BLaER1 treated with 17β-estradiol and CSF1 and Interleukin-3, amounts not matched to agents 10 nM and 100 nM (cell line): ENCODE data around the gene TTLL4.

Source experiments
- H3K27ac ChIP-seq, 11 experiments: shearing (Covaris generic); formaldehyde crosslinking; 2 replicates each; pipeline ENCODE4 v1.8.1; 2022
- H3K27me3 ChIP-seq, 11 experiments: shearing (Covaris generic); formaldehyde crosslinking; 2 replicates each; pipeline ENCODE4 v1.8.1; 2022
- H3K36me3 ChIP-seq, 11 experiments: shearing (Covaris generic); formaldehyde crosslinking; 2 replicates each; pipeline ENCODE4 v1.8.1; 2022
- H3K4me1 ChIP-seq, 10 experiments: shearing (Covaris generic); formaldehyde crosslinking; 2 replicates each; pipeline ENCODE4 v1.8.1; 2022
- H3K4me2 ChIP-seq, 11 experiments: shearing (Covaris generic); formaldehyde crosslinking; 2 replicates each; pipeline ENCODE4 v1.8.1; 2022
- H3K4me3 ChIP-seq, 10 experiments: shearing (Covaris generic); formaldehyde crosslinking; 2 replicates each; pipeline ENCODE4 v1.8.1; 2022
- H3K9ac ChIP-seq, 11 experiments: shearing (Covaris generic); formaldehyde crosslinking; 2 replicates each; pipeline ENCODE4 v1.8.1; 2022
- H3K9me3 ChIP-seq, 11 experiments: shearing (Covaris generic); formaldehyde crosslinking; replicated peaks in 1 of 11; 2 replicates each; pipeline ENCODE4 v1.8.1; 2022
- H4K20me1 ChIP-seq, 11 experiments: shearing (Covaris generic); formaldehyde crosslinking; 2 replicates each; pipeline ENCODE4 v1.8.1; 2022
- Cebpa-rat ChIP-seq, 11 experiments: shearing (Covaris generic); IDR thresholded peaks; 2 replicates each; pipeline ENCODE4 v1.8.1; 2022

TTLL4 gene

DNA sequence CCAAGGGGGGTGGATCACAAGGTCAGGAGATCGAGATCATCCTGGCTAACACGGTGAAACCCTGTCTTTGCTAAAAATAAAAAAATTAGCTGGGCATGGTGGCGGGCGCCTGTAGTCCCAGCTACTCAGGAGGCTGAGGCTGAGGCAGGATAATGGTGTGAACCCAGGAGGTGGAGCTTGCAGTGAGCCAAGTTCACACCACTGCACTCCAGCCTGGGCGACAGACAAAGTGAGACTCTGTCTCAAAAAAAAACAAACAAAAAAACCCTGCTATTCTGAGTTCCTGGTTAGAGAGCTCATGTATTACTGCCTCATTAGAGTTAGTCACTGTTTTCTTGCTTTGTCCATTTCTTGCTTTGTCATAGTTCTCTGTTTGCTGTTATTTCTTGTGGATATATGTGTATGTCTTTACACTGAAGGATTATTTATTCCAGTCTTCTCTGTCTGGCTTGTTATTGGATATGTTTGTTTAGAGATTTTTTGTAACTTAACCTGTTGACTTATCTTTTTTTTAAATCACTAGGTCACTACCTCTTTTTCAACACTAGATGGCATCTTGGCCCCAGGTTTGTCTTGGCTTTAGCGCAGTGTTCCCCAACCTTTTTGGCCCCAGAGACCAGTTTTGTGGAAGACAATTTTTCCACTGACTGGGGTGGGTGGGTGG is 17.0 kb downstream of the TTLL4 start:
- no peak overlapping the region for H3K4me2 ChIP-seq
- no peak overlapping the region for H3K27ac ChIP-seq
- H3K9me3 ChIP-seq, result peaks cover 31 to 49% (median 39%) of the 10 kb centered on the region in 11 experiments
- peaks cover 0 to 67% (median 18%) of the 10 kb centered on the region in 10 experiments; a peak in 15 of 20 replicates for H3K4me1 ChIP-seq
- no peaks in the 10 kb centered on the region for H3K27me3 ChIP-seq
- TF ChIP-seq Cebpa-rat (IDR thresholded peaks at IDR 0.05), result no peak
- peaks cover 42 to 74% (median 56%) of the 10 kb centered on the region in 11 experiments for H3K36me3 ChIP-seq
- H3K4me3 ChIP-seq, result no peak overlapping the region; a peak in 2 of 20 replicates
- no peak overlapping the region for H3K9ac ChIP-seq
- peaks cover 0 to 44% (median 7%) of the 10 kb centered on the region in 11 experiments; a peak in 10 of 22 replicates for H4K20me1 ChIP-seq

DNA sequence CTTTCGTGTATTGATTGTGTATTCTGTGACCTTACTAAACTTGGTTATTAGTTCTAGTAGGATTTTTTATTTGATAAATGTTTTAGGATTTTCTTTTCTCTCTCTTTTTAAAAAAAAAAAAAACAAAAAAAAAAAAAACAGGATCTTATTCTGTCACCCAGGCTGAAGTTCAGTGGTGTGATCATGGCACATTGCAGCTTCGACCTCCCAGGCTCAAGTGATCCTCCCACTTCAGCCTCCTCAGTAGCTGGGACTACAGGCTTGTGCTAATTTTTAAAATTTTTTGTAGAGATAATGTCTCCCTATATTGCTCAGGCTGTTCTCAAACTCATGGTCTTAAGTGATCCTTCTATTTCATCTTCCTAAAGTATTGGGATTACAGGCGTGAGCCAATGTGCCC is 19.0 kb downstream of the TTLL4 start:
- H3K36me3 ChIP-seq, result peaks cover 44 to 80% (median 56%) of the 10 kb centered on the region in 11 experiments
- peaks cover 31 to 43% (median 35%) of the 10 kb centered on the region in 11 experiments for H3K9me3 ChIP-seq
- H3K4me2 ChIP-seq, result peak overlapping the region in 2 of 11 experiments; percentile 43 to 79; a peak in 4 of 22 replicates
- no peak for TF ChIP-seq Cebpa-rat (IDR thresholded peaks at IDR 0.05)
- H3K27me3 ChIP-seq, result no peaks in the 10 kb centered on the region
- peaks cover 0 to 67% (median 38%) of the 10 kb centered on the region in 10 experiments; a peak in 17 of 20 replicates for H3K4me1 ChIP-seq
- H3K27ac ChIP-seq, result peak overlapping the region in 2 of 11 experiments; percentile 8 to 51; a peak in 2 of 22 replicates
- peaks cover 0 to 41% (median 0%) of the 10 kb centered on the region in 11 experiments; a peak in 6 of 22 replicates for H4K20me1 ChIP-seq
- no peak overlapping the region for H3K9ac ChIP-seq
- no peak overlapping the region for H3K4me3 ChIP-seq

DNA sequence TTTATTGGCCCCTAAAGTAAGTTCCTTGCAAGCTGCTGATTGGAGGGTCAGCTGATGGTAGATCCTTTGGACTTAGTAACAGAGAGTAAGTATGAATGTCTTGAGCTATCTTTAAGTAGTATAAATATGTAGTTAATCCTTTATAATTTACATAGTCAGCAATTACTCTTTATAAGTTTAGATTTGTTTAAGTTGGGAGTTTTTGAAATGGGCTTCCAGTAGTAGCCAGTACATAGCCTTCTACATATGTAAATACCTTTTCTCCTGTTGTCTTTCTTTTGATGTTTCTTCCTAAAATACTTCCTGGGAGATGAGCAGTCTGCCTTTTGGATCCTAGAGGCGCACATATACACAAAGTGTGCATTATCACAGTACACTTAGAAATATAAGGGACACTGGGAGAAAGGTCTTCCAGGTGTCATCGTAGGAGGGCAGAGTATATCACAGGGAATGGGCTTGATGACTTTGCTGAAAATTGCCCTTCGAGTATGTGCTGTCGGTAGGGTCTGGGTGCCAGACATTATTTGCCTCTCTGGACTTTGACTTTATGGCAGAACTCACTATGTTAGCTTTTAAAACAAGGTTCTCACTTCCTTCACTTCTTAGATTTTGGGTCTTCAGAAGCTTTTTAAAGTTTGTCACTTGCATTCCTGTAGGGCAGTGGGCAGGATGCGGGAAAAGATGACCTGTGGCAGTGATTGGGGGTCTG is 21.6 kb downstream of the TTLL4 start:
- Histone ChIP-seq H3K4me2 (peak overlapping the region in 8 of 11 experiments; percentile 49 to 86 (median 74); a peak in 14 of 22 replicates), H3K27ac (peak overlapping the region in 10 of 11 experiments; percentile 65 to 93 (median 81); a peak in 18 of 22 replicates), H3K9me3 (peaks cover 6 to 17% (median 10%) of the 10 kb centered on the region in 11 experiments), H3K4me3 (no peak overlapping the region), H4K20me1 (peaks cover 0 to 62% (median 0%) of the 10 kb centered on the region in 11 experiments; a peak in 6 of 22 replicates), H3K4me1 (peaks cover 0 to 91% (median 51%) of the 10 kb centered on the region in 10 experiments; a peak in 17 of 20 replicates), H3K9ac (peak overlapping the region in 7 of 11 experiments; percentile 30 to 72 (median 55); a peak in 12 of 22 replicates), H3K27me3 (no peaks in the 10 kb centered on the region), H3K36me3 (peaks cover 23 to 76% (median 51%) of the 10 kb centered on the region in 11 experiments)
- no peak for TF ChIP-seq Cebpa-rat (IDR thresholded peaks at IDR 0.05)

DNA sequence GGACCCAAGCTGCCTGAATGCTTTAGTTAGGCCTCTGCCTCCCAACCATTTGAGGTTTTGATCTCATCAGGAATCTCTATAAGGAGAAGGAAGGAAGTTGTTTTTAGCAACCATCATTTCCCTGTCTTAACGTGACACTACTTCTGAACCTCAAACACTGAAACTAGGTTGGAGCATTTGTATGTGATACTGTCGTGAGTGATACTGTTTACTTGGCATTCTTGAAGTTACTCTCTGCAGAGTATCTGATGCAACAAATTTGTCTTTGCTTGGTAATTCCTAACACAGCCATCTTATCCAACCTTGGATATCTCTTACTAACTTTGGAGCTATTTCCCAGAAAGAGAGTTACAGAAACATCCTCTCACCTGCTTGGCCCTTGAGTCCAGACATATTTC is 22.1 kb downstream of the TTLL4 start:
- peaks cover 23 to 76% (median 51%) of the 10 kb centered on the region in 11 experiments for H3K36me3 ChIP-seq
- peak overlapping the region in 8 of 11 experiments; percentile 49 to 86 (median 74); a peak in 14 of 22 replicates for H3K4me2 ChIP-seq
- peak overlapping the region in 8 of 11 experiments; percentile 30 to 72 (median 47); a peak in 14 of 22 replicates for H3K9ac ChIP-seq
- no peak for TF ChIP-seq Cebpa-rat (IDR thresholded peaks at IDR 0.05)
- peak overlapping the region in 10 of 11 experiments; percentile 65 to 93 (median 81); a peak in 18 of 22 replicates for H3K27ac ChIP-seq
- H4K20me1 ChIP-seq, result peaks cover 0 to 68% (median 0%) of the 10 kb centered on the region in 11 experiments; a peak in 7 of 22 replicates
- H3K9me3 ChIP-seq, result peaks cover under 1 to 12% (median 4%) of the 10 kb centered on the region in 11 experiments; a peak in 20 of 22 replicates
- no peaks in the 10 kb centered on the region for H3K27me3 ChIP-seq
- H3K4me1 ChIP-seq, result peaks cover 0 to 96% (median 51%) of the 10 kb centered on the region in 10 experiments; a peak in 17 of 20 replicates
- peak overlapping the region in 1 of 10 experiments; percentile 3; a peak in 1 of 20 replicates for H3K4me3 ChIP-seq

DNA sequence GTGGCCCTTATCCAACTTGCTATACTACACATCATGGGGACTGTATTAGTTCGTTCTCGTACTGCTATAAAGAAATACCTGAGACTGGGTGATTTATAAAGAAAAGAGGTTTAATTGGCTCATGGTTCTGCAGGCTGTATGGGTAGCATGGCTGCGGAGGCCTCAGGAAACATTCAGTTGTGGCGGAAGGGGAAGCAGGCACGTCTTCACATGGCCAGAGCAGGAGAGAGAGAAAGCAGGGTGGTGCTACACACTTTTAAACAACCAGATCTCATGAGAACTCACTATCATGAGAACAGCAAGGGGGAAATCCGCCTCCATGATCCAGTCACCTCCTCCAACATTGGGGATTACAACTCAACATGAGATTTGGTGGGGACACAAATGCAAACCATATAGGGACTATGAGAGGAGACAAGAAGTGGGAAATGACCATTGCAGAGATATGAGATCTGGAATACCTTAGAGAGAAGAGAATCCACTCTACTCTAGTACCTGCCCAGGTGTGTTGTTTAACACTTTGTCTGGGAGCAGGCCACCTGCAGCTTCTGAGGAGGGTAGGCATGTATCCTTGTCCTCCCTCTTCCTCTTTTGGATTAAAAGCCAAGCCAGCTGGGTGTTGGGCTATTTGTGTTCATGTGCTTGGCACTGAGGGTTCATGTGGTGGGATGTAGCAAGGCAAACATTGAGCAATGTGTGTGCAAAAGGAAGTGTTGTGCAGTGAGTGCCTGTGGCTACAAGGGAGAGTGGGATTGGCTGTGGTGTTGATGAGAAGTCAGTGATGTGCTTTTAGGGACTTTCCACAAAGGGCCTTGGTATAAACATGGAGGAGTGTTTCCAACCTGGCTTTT is 22.8 kb downstream of the TTLL4 start:
- Histone ChIP-seq H3K9ac (peak overlapping the region in 8 of 11 experiments; percentile 35 to 72 (median 54); a peak in 14 of 22 replicates), H3K4me2 (peak overlapping the region in 10 of 11 experiments; percentile 29 to 86 (median 68); a peak in 19 of 22 replicates), H3K4me3 (peak overlapping the region in 1 of 10 experiments; percentile 3; a peak in 1 of 20 replicates), H3K36me3 (peaks cover 25 to 78% (median 53%) of the 10 kb centered on the region in 11 experiments), H3K27me3 (no peaks in the 10 kb centered on the region), H3K9me3 (peaks cover 0 to 7% (median 1%) of the 10 kb centered on the region in 11 experiments; a peak in 7 of 22 replicates), H4K20me1 (peaks cover 0 to 72% (median 0%) of the 10 kb centered on the region in 11 experiments; a peak in 7 of 22 replicates), H3K27ac (peak overlapping the region in 10 of 11 experiments; percentile 68 to 93 (median 81); a peak in 20 of 22 replicates), H3K4me1 (peaks cover 0 to 94% (median 51%) of the 10 kb centered on the region in 10 experiments; a peak in 17 of 20 replicates)
- peak; percentile 78 to 97 (median 93); a peak in 21 of 22 replicates for TF ChIP-seq Cebpa-rat (IDR thresholded peaks at IDR 0.05)

GRCh38 chr2:218734190-218734975 is 23.7 kb downstream of the TTLL4 start:
- H3K9ac ChIP-seq, result peak overlapping the region in 8 of 11 experiments; percentile 6 to 72 (median 56); a peak in 15 of 22 replicates
- H3K9me3 ChIP-seq, result no peaks in the 10 kb centered on the region
- peak overlapping the region in 1 of 10 experiments; percentile 10; a peak in 1 of 20 replicates for H3K4me3 ChIP-seq
- H3K27ac ChIP-seq, result peak overlapping the region in 10 of 11 experiments; percentile 68 to 93 (median 81); a peak in 21 of 22 replicates
- TF ChIP-seq Cebpa-rat (IDR thresholded peaks at IDR 0.05), result no peak
- peaks cover 0 to 72% (median 0%) of the 10 kb centered on the region in 11 experiments; a peak in 7 of 22 replicates for H4K20me1 ChIP-seq
- no peaks in the 10 kb centered on the region for H3K27me3 ChIP-seq
- H3K4me1 ChIP-seq, result peaks cover 0 to 87% (median 51%) of the 10 kb centered on the region in 10 experiments; a peak in 17 of 20 replicates
- peak overlapping the region in 10 of 11 experiments; percentile 1 to 86 (median 68); a peak in 17 of 22 replicates for H3K4me2 ChIP-seq
- peaks cover 25 to 78% (median 53%) of the 10 kb centered on the region in 11 experiments for H3K36me3 ChIP-seq

GRCh38 chr2:218736531-218736930 is 25.9 kb downstream of the TTLL4 start:
- H3K9me3 ChIP-seq, result no peaks in the 10 kb centered on the region
- peaks cover 47 to 91% (median 70%) of the 10 kb centered on the region in 11 experiments for H3K36me3 ChIP-seq
- H3K27me3 ChIP-seq, result no peaks in the 10 kb centered on the region
- H3K27ac ChIP-seq, result peak overlapping the region in 5 of 11 experiments; percentile 20 to 81 (median 28); a peak in 7 of 22 replicates
- no peak for TF ChIP-seq Cebpa-rat (IDR thresholded peaks at IDR 0.05)
- H3K9ac ChIP-seq, result peak overlapping the region in 1 of 11 experiments; percentile 20; a peak in 1 of 22 replicates
- H3K4me1 ChIP-seq, result peaks cover 0 to 87% (median 44%) of the 10 kb centered on the region in 10 experiments; a peak in 17 of 20 replicates
- H3K4me3 ChIP-seq, result no peak overlapping the region
- peak overlapping the region in 2 of 11 experiments; percentile 79 to 84; a peak in 4 of 22 replicates for H3K4me2 ChIP-seq
- peaks cover 0 to 61% (median 0%) of the 10 kb centered on the region in 11 experiments; a peak in 7 of 22 replicates for H4K20me1 ChIP-seq
